HCT116 (cell line): ENCODE results near the gene HMCN2. TPM values are rescaled to one million over a fixed set of nuclear protein-coding genes. Genes with fewer than 3 reads are reported as not detected.

Source experiments
- ATAC-seq: fragments of 200-7000 bp; cut with Tn5 transposase; 2 replicates; pipeline ENCODE4 v1.9.1; 2020; ENCODE audit warnings: mild to moderate bottlenecking, moderate library complexity
- BruUV-seq: library from RNA; stranded (reverse); fragments of 400-500 nt; replicated peaks from 2 replicates; lab custom pipeline; 2021; lab: Mats Ljungman, UMichigan
- CTCF ChIA-PET: fragments of 300-600 bp; sonication (Branson Sonifier 250); formaldehyde crosslinking; loops from one replicate; lab custom pipeline; 2021; ENCODE audit warnings: antibody characterized with exemption; lab: Charles Lee
- POLR2A ChIA-PET: fragments of 300-600, 350-600 bp; sonication (Branson Sonifier 250); formaldehyde crosslinking; loops from one replicate; lab custom pipeline; 2021; ENCODE audit warnings: antibody characterized with exemption; lab: Charles Lee
- RAD21 ChIA-PET, 2 experiments: fragments of 300-600 bp; sonication (Branson Sonifier 250); formaldehyde crosslinking; loops; one replicate each; lab custom pipeline; 2023; ENCODE audit warnings: low total read pairs in 2 of 2; ENCODE audit not compliant: uncharacterized antibody in 2 of 2, unreplicated experiment in 2 of 2, low non-redundant PET in 1 of 2; lab: Charles Lee
- DNase-seq: peaks from one replicate; pipeline ENCODE4 v3.0.0-alpha.2; 2010; ENCODE audit warnings: low read depth, low spot score
- H2AFZ ChIP-seq: fragments of 200-600 bp; shearing (Covaris generic), sonication (generic); 2 replicates; pipeline ENCODE4 v1.6.1; 2017; ENCODE audit warnings: low read depth, mixed run types, mixed read lengths, antibody characterized with exemption, low read length; ENCODE audit not compliant: poor library complexity, severe bottlenecking
- H3K27ac ChIP-seq: 2 replicates; pipeline ENCODE4 v1.5.1; 2012; ENCODE audit warnings: low read depth, low read length
- H3K27me3 ChIP-seq: fragments of 200-600 bp; sonication (generic); 2 replicates; pipeline ENCODE4 v1.6.1; 2016; ENCODE audit warnings: mixed run types, low read length, mixed read lengths; ENCODE audit not compliant: insufficient read depth
- H3K36me3 ChIP-seq, 2 experiments: fragments of 200-500 bp in 1 of 2; fragments of 200-600 bp in 1 of 2; sonication (Bioruptor generic) in 1 of 2; sonication (generic) in 1 of 2; 2 replicates each; pipeline versions ENCODE4 v1.5.1 to v1.6.1; 2014 to 2016; ENCODE audit warnings: low read length in 2 of 2, inconsistent platforms in 1 of 2, mixed read lengths in 1 of 2, mixed run types in 1 of 2; ENCODE audit not compliant: insufficient read depth in 2 of 2, control insufficient read depth in 1 of 2
- H3K4me1 ChIP-seq, 2 experiments: fragments of 200-600 bp in 1 of 2; sonication (generic) in 1 of 2; 2 replicates each; pipeline versions ENCODE4 v1.5.1 to v1.6.1; 2012 to 2017; ENCODE audit warnings: low read length in 2 of 2, inconsistent platforms in 1 of 2, mild to moderate bottlenecking in 1 of 2, mixed read lengths in 1 of 2, mixed run types in 1 of 2, moderate library complexity in 1 of 2; ENCODE audit not compliant: insufficient read depth in 2 of 2, control insufficient read depth in 1 of 2
- H3K4me2 ChIP-seq: fragments of 200-600 bp; sonication (generic); 2 replicates; pipeline ENCODE4 v1.6.1; 2017; ENCODE audit warnings: mixed run types, low read length, mixed read lengths
- H3K4me3 ChIP-seq, 2 experiments: fragments of 200-600 bp in 1 of 2; sonication (generic) in 1 of 2; replicated peaks in 1 of 2; 2 replicates each; pipeline ENCODE4 v1.5.1; 2011 to 2016; ENCODE audit warnings: low read length in 2 of 2, control low read depth in 1 of 2, low read depth in 1 of 2, mild to moderate bottlenecking in 1 of 2, mixed read lengths in 1 of 2, mixed run types in 1 of 2
- H3K79me2 ChIP-seq: fragments of 200-600 bp; sonication (generic); 2 replicates; pipeline ENCODE4 v1.6.1; 2017; ENCODE audit warnings: mild to moderate bottlenecking, mixed run types, low read length, moderate library complexity, mixed read lengths; ENCODE audit not compliant: insufficient read depth
- H3K9ac ChIP-seq: fragments of 200-600 bp; sonication (generic); 2 replicates; pipeline ENCODE4 v1.6.1; 2016; ENCODE audit warnings: low read length, mixed read lengths
- H3K9me2 ChIP-seq: fragments of 200-600 bp; sonication (generic), shearing (Covaris generic); 2 replicates; pipeline ENCODE4 v1.6.1; 2017; ENCODE audit warnings: mixed run types, mild to moderate bottlenecking, moderate library complexity; ENCODE audit not compliant: insufficient read depth
- H3K9me3 ChIP-seq, 2 experiments: fragments of 200-500 bp in 1 of 2; fragments of 200-600 bp in 1 of 2; sonication (Bioruptor generic) in 1 of 2; sonication (generic) in 1 of 2; 2 replicates each; pipeline ENCODE4 v1.6.1; 2014 to 2017; ENCODE audit warnings: low read length in 2 of 2, mixed read lengths in 2 of 2, inconsistent platforms in 1 of 2, low read depth in 1 of 2, mild to moderate bottlenecking in 1 of 2, mixed run types in 1 of 2, moderate library complexity in 1 of 2; ENCODE audit not compliant: control insufficient read depth in 1 of 2, insufficient read depth in 1 of 2
- H4K20me1 ChIP-seq: fragments of 200-600 bp; sonication (generic), shearing (Covaris generic); 2 replicates; pipeline ENCODE4 v1.6.1; 2017; ENCODE audit warnings: mixed run types, mild to moderate bottlenecking, moderate library complexity; ENCODE audit not compliant: insufficient read depth
- CBX3 ChIP-seq: IDR thresholded peaks from 2 replicates; pipeline ENCODE4 v1.6.1; 2012; ENCODE audit warnings: low read depth
- CEBPB ChIP-seq: IDR thresholded peaks from 2 replicates; pipeline ENCODE4 v1.6.1; 2012; ENCODE audit warnings: low read depth
- EGR1 ChIP-seq: IDR thresholded peaks from 2 replicates; pipeline ENCODE4 v1.6.1; 2012; ENCODE audit warnings: low read depth
- EZH2 ChIP-seq: fragments of 200-600 bp; sonication (generic); IDR thresholded peaks from 2 replicates; pipeline ENCODE4 v1.6.1; 2017; ENCODE audit warnings: antibody characterized with exemption, mixed run types
- JUND ChIP-seq: IDR thresholded peaks from 2 replicates; pipeline ENCODE4 v1.6.1; 2012
- RAD21 ChIP-seq: IDR thresholded peaks from 2 replicates; pipeline ENCODE4 v1.6.1; 2012; ENCODE audit warnings: low read depth, mild to moderate bottlenecking
- SP1 ChIP-seq: IDR thresholded peaks from 2 replicates; pipeline ENCODE4 v1.6.1; 2012; ENCODE audit warnings: low read depth
- ZFX ChIP-seq: fragments of 450-650 bp; IDR thresholded peaks from 2 replicates; pipeline ENCODE4 v1.6.1; 2017
- ZNF274 ChIP-seq: fragments of 200-500 bp; sonication (Bioruptor generic); IDR thresholded peaks from 2 replicates; pipeline ENCODE4 v1.6.1; 2014; ENCODE audit warnings: mild to moderate bottlenecking, low read depth, low read length, inconsistent platforms
- intact Hi-C: fragments of 100-400 bp; cut with micrococcal nuclease; formaldehyde crosslinking; loops from 2 replicates; pipeline ENCODE4 v1.10.0; 2022
- total RNA-seq: library from RNA; stranded (reverse); gene quantifications from one replicate; pipeline ENCODE4 v1.2.1, GENCODE V29; 2021; ENCODE audit not compliant: unreplicated experiment
- TF ChIP-seq, protein P1 (sequence below): IDR thresholded peaks from 2 replicates; pipeline ENCODE4 v1.6.1; 2011; ENCODE audit warnings: mild to moderate bottlenecking, low read length, moderate library complexity; ENCODE audit not compliant: insufficient replicate concordance; ENCODE audit errors: extremely low read depth
- TF ChIP-seq, protein P2 (sequence below): IDR thresholded peaks from 2 replicates; pipeline ENCODE4 v1.6.1; 2012

Gene HMCN2
- total RNA-seq, 1 experiment from 2014 or later = 0.22 TPM

DNA sequence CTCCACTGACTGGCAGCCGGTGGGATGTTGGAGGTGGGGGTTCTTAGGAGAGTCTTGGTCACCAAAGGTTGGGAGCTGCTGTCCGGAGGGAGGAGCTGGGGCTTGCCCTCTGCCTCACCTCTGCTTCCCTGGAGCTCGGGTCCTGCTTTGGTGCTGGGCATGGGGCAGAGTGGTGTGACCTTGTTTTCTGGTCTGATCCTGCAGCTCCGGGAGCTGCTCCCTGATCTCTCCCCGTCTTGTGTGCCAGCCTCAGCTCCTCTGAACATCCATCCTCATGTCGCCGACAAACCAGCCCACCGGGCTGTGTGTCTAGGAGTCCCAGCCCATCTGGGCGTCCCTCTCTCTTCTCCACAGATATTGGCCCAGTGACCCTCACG, 18.7 kb downstream of the HMCN2 start:
- Histone ChIP-seq H3K27me3 (peaks cover 44% of the 10 kb centered on the region), H3K9ac (no peak overlapping the region), H3K9me2 (no peaks in the 10 kb centered on the region), H2AFZ (no peak overlapping the region), H3K27ac (no peak overlapping the region), H3K4me3 (no peak overlapping the region), H3K79me2 (no peaks in the 10 kb centered on the region), H3K36me3 (no peaks in the 10 kb centered on the region), H4K20me1 (no peaks in the 10 kb centered on the region), H3K9me3 (no peaks in the 10 kb centered on the region), H3K4me2 (no peak overlapping the region), H3K4me1 (no peaks in the 10 kb centered on the region)
- ChIA-PET RAD21 (no interaction called here), CTCF (no interaction called here), POLR2A (no interaction called here)
- intact Hi-C loops = no loop called here
- ATAC-seq = no peak
- no peak for DNase-seq
- no TSS peak for BruUV-seq
- no peak for TF ChIP-seq CEBPB
- no peak for TF ChIP-seq SP1
- TF ChIP-seq JUND = no peak
- TF ChIP-seq, protein P1, sequence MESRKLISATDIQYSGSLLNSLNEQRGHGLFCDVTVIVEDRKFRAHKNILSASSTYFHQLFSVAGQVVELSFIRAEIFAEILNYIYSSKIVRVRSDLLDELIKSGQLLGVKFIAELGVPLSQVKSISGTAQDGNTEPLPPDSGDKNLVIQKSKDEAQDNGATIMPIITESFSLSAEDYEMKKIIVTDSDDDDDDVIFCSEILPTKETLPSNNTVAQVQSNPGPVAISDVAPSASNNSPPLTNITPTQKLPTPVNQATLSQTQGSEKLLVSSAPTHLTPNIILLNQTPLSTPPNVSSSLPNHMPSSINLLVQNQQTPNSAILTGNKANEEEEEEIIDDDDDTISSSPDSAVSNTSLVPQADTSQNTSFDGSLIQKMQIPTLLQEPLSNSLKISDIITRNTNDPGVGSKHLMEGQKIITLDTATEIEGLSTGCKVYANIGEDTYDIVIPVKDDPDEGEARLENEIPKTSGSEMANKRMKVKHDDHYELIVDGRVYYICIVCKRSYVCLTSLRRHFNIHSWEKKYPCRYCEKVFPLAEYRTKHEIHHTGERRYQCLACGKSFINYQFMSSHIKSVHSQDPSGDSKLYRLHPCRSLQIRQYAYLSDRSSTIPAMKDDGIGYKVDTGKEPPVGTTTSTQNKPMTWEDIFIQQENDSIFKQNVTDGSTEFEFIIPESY = no peak
- TF ChIP-seq ZNF274 = no peak
- no peak for TF ChIP-seq EZH2
- no peak for TF ChIP-seq RAD21
- no peak for TF ChIP-seq CBX3
- TF ChIP-seq ZFX = no peak
- TF ChIP-seq, protein P2, sequence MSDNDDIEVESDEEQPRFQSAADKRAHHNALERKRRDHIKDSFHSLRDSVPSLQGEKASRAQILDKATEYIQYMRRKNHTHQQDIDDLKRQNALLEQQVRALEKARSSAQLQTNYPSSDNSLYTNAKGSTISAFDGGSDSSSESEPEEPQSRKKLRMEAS = no peak

GRCh38 chr9:130284690-130285089, 19.1 kb downstream of the HMCN2 start:
- peaks cover 48% of the 10 kb centered on the region for H3K27me3 ChIP-seq
- CTCF ChIA-PET = no interaction called here

More at GRCh38 chr9:130284690-130285089, 19.1 kb downstream of the HMCN2 start:
- H3K9me3 ChIP-seq = no peaks in the 10 kb centered on the region
- intact Hi-C loops = no loop called here
- H3K9me2 ChIP-seq = no peaks in the 10 kb centered on the region
- no peak for DNase-seq
- no peak for TF ChIP-seq EGR1
- TF ChIP-seq, protein P1 = no peak
- TF ChIP-seq, all 23 proteins: peak for 0
- H3K36me3 ChIP-seq = no peaks in the 10 kb centered on the region
- no peak for ATAC-seq
- no peaks in the 10 kb centered on the region for H4K20me1 ChIP-seq
- BruUV-seq = no TSS peak
- RAD21 ChIA-PET = no interaction called here
- H3K4me1 ChIP-seq = no peaks in the 10 kb centered on the region
- no peak overlapping the region for H3K9ac ChIP-seq
- no peak overlapping the region for H3K27ac ChIP-seq
- H3K4me2 ChIP-seq = no peak overlapping the region
- H3K79me2 ChIP-seq = no peaks in the 10 kb centered on the region
- H2AFZ ChIP-seq = no peak overlapping the region
- POLR2A ChIA-PET = no interaction called here
- H3K4me3 ChIP-seq = no peak overlapping the region
